ACHN (cell line): ENCODE data around the gene PTH2R.
"Not testable (repeated sequence)": the region's sequence is repeated elsewhere in the genome, so short reads cannot be mapped to it uniquely, and the experiment has no call there.

Experiments used
- DNase-seq: peaks from one replicate; pipeline ENCODE4 v3.0.0-alpha.2; 2015
- in situ Hi-C: cut with HindIII; loops from 2 replicates; pipeline ENCODE4 v1.10.0; 2017; ENCODE audit warnings: low sequenced_read_pairs, low pct_ligation_motif_present, low pct_unique_long_range_greater_than_20kb

The PTH2R gene

GRCh38 chr2:208384637-208385036, 22.0 kb upstream of the PTH2R start:
- in situ Hi-C loops, result no loop called here
- DNase-seq, result no peak

- in situ Hi-C loops, result no loop called here
- no peak for DNase-seq
These were observed 20.1 kb upstream of the PTH2R start for GRCh38 chr2:208386541-208386940.

- in situ Hi-C loops, result no loop called here
- no peak for DNase-seq
These were observed 16.7 kb upstream of the PTH2R start for GRCh38 chr2:208389940-208390339.

DNA sequence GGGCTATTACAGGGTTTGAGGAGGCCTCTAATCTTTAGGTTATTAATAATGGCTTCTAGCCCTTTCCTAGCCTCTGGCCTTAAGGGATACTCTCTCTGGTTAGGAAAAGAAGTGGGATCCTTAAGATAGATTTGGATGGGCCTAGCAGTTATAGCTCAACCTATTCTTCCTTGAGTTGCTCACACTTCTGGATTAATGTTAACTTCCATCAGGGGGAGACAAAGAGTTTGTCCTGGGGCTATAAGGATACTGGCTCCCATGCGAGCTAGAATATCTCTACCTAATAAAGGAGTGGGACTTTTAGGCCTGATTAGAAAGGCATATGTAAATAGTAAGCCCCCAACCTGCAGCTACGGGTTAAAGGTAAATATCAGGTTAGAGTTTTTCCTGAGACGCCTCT, 14.3 kb upstream of the PTH2R start:
- DNase-seq, result no peak
- in situ Hi-C loops, result no loop called here

DNA sequence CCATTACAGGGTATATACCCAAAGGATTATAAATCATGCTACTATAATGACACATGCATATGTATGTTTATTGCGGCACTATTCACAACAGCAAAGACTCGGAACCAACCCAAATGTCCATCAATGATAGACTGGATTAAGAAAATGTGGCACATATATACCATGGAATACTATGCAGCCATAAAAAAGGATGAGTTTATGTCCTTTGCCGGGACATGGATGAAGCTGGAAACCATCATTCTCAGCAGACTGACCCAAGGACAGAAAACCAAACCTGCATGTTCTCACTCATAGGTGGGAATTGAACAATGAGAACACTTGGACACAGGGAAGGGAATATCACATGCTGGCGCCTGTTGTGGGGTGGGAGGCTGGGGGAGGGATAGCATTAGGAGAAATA, 9.8 kb upstream of the PTH2R start:
- DNase-seq, in situ Hi-C loops: not testable (repeated sequence)

- no peak for DNase-seq
- in situ Hi-C loops, result no loop called here
These were observed 7.4 kb upstream of the PTH2R start for GRCh38 chr2:208399201-208399600.

DNA sequence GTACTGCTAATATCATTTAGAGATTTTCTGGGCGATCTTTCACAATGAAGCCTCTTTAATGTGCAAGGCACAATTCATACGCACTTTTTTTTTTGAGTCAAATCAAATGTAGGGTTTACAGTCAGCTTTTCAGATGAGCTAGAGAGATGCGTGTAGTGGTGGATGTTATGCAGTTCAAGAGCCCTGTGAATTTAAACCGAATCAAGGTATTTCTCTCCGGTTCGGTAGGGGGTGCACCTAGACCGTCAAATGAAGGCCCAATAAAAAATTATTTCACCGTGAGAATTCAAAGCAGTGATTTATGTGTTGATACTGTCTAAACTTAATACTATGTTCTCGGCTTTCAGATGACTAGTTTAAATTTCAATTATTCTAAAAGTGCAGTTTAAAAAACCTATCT, 1.1 kb downstream of the PTH2R start:
- peak; percentile 38 for DNase-seq
- in situ Hi-C loops, result no loop called here

DNA sequence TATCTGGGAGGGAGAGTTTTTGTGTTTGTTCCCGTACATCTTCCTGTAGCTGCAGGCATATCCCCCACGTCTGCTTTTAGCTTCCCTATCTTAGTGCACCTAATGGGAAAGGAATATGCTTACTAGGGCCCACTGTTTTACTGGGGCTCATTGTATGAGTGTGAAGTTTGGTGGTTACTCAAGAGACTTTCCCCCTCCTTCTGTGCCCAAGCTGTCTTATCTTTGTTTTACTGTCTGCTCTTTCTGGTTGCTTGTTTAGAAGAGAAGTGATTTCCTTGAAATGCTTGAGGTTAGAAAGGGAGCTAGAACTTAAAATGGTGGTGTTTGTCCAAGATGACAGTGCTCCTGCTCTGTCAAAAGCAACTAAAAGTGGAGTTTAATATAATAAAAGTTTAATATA, 7.3 kb downstream of the PTH2R start:
- in situ Hi-C loops, result no loop called here
- no peak for DNase-seq

DNA sequence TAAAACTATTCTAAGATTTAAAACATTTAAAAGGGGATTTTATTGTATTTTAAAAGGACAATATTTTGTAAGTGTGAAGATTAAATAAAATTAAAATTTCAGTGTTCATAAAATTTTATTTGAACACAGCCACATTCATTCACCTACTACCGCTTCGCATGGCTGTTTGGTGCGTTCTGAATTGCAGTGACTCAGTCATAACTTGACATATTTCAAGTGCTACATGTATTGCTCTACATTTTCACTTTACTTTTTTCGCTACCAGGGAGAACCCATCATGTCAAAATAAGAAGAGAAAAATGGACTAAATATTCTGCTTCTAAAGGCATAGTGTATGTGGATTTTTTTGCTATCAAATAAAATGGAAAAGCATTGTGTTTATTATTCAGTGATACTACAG, 8.7 kb downstream of the PTH2R start:
- in situ Hi-C loops, result no loop called here

GRCh38 chr2:208415897-208416296, 9.3 kb downstream of the PTH2R start:
- in situ Hi-C loops, result no loop called here
- DNase-seq, result no peak

More for the DNA sequence above, 8.7 kb downstream of the PTH2R start:
- DNase-seq, result no peak

DNA sequence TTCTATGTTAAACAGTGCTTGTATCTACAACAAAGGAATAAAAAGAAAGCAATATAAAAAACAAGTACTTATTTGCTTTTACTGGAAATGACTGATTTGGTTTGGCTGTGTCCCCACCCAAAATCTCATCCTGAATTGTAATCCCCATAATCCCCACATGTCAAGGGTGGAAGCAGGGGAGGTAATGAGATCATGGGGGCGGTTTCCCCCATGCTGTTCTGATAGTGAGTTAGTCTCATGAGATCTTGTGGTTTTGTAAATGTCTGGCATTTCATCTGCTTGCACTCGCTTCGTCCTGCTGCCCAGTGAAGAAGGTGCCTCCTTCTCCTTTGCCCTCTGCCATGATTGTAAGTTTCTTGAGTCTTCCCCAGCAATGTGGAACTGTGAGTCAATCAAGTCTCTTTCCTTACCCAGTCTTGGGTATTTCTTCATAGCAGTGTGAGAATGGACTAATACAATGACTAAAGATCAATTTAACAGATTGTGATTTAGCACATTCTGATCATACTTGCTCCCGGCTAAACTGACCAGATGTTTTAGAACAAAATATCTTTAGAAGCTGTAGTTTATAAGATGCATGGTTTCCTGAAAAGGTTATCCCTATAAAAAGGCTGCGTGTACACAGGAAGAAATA, 19.9 kb downstream of the PTH2R start:
- in situ Hi-C loops, result no loop called here
- DNase-seq, result no peak

- DNase-seq, result no peak
- in situ Hi-C loops, result no loop called here
These were observed 31.2 kb downstream of the PTH2R start for GRCh38 chr2:208437755-208438154.

DNA sequence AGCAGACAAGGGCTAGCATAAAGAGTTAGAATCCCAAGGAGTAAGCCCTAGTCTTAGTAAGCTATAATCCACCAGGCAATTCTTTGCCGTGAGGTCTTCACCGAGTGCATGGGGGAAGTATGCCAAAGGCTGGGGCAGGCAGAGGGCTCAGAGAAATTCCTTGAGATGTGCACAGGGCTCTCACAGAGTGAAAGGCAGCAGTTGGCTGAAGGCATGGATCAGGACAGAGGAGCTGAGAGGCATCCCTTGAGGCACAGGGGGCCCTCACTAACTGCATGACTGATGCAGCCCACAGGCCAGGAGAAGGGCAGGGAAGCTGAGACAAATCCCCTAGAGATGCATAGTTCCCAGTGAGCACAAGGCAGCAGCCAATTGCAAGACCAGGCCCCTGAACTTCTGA, 34.1 kb downstream of the PTH2R start:
- in situ Hi-C loops, result no loop called here
- no peak for DNase-seq

GRCh38 chr2:208441951-208442350, 35.4 kb downstream of the PTH2R start:
- in situ Hi-C loops, result no loop called here
- no peak for DNase-seq

DNA sequence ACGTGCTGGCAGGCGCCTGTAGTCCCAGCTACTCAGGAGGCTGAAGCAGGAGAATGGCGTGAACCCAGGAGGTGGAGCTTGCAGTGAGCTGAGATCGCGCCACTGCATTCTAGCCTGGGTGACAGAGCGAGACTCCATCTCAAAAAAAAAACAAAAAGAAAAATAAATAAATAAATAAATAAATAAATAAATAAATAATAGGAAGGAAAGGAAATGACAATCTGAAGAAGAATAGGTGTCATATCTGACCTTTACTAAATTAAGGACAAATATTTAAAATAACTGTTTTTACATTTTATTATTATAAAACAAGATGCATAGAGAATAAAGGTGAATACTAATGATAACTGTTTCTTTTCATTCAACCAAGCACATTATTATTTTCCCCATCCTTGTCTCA, 40.9 kb downstream of the PTH2R start:
- DNase-seq, in situ Hi-C loops: not testable (repeated sequence)

DNA sequence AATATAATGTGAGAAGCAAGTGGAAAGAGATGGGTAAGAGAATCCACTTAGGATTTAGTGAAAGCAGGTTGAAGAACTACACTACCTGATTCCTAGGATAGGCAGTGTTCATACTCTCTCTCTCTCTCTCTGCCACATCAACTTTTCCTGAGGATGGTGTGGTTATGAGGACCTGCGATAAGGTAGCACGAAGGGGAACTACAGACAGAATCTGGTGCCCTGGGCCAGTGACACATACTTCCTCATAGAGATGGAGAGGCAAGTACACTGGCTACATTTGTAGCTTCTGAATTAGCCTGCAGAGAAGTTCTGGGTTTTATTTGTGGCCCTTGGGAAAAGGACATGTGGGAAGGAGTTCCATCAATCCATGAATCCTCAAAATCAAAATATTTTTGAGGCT, 44.5 kb downstream of the PTH2R start:
- in situ Hi-C loops, result no loop called here
- DNase-seq, result no peak

DNA sequence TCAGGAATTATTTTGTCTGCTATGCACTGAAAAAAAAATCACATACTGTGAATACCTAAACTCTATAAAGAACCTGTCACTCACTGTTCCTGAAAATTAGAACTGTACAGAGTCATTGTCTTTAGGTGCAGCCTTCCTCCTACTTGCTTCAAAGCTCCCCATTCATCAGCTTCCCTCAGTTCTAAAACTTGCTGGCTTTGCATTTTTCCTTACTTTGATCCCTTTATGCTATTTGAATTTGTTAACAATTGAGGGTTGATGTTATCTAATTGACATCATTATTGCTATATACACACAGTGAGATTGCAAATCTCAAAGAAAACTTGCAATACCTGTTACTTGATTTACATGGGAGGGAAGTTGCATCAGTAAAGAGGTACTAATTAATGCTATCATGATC, 48.3 kb downstream of the PTH2R start:
- DNase-seq, result no peak

GRCh38 chr2:208463721-208464120, 57.1 kb downstream of the PTH2R start:
- in situ Hi-C loops, result no loop called here
- no peak for DNase-seq

More for the DNA sequence above, 48.3 kb downstream of the PTH2R start:
- in situ Hi-C loops, result no loop called here

DNA sequence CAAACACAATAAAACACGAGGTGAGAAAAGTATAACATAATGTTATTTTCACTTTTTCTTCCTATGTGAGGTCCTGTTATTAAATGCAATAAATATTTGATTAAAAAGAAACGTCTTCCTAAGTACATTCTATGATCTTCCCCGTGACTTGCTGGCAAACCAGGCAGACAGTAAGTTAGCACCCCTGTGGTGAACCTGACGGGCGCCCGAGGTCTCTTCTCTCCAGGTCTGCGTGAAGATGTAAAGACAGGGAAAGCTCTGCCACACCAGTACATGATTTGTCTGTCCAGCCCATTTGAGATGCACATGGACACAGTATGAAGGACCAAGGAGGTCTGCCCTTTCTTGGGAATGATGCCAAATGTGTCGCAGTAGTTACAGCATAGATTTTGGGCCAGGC, 57.6 kb downstream of the PTH2R start:
- in situ Hi-C loops, result no loop called here
- no peak for DNase-seq

- peak; percentile 63 for DNase-seq
- in situ Hi-C loops, result no loop called here
These were observed 59.7 kb downstream of the PTH2R start for GRCh38 chr2:208466151-208466919.
